GM18951 (cell line): ENCODE results near the gene CATSPERD.
A peak's percentile ranks its signal among the peaks of the same experiment; 100 is the strongest.

Experiments
- POLR2A ChIP-seq: IDR thresholded peaks from 4 replicates; pipeline ENCODE4 v1.6.1; 2011; ENCODE audit warnings: mild to moderate bottlenecking; ENCODE audit not compliant: insufficient read length, insufficient read depth; ENCODE audit errors: extremely low read depth
- in situ Hi-C: fragments of 300-500 bp; cut with MboI; formaldehyde crosslinking; loops from one replicate; pipeline ENCODE4 v1.12.0; 2022; ENCODE audit warnings: low sequenced_read_pairs, mixed read lengths, inconsistent platforms; ENCODE audit not compliant: unreplicated experiment

Gene CATSPERD

GRCh38 chr19:5719961-5720790 is at the start of gene CATSPERD, which contains the start of gene LONP1:
CATSPERD (plus strand) TSS chr19:5720637; CDS start chr19:5720738, 101 bp downstream.
LONP1 (minus strand) TSS chr19:5720146; CDS start chr19:5720132, 14 bp downstream.
- peak; percentile 90 for TF ChIP-seq POLR2A
- in situ Hi-C loops: no loop called here

DNA sequence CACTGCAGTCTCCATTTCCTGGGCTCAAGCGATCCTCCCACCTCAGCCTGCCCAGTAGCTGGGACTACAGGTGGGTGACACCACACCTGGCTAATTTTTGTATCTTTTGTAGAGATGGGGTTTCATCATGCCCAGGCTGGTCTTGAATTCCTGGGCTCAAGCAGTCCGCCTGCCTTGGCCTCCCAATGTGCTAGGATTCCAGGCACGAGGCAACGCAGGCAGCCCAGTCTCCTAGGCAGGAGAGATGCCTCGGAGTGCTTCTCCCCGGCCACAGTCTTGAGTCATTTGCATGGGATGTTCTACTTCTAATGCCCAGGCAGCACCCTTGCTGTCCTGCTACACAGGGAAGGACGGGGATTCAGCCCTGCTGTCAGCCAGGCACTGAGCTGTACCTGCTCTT is 48.8 kb upstream of the CATSPERD start:
- in situ Hi-C loops: no loop called here
- no peak for TF ChIP-seq POLR2A

DNA sequence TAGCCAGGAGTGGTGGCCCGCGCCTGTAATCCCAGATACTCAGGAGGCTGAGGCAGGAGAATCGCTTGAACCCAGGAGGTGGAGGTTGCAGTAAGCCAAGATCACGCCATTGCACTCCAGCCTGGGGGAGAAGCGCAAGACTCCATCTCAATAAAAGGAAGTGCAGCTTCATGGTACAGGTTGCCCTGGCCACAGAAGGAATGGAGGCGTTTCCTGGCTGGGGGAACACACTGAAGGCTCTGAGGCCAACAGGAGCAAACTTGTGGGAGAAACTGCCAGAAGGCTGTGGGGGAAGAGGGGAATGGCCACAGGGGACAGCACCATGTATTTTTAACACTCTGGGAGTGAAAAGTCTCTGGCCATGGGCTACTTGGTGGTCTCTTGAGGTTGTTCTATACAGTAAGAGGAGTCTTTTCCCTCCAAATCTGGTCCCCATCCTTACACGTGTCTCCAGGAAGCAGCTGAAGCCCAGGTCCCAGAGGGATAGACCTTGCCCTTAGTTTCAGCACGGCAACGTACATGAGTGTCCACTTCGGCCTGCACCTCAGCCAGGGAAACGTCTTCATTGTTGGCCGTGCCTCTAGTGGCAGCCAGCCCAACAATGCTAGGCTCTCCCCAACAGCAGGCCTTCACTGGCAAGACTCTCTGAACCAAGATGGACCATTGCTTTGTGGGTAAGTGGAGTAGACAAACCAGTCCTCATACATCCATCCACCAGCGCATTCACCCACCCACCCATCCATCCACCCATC is 47.6 kb upstream of the CATSPERD start:
- in situ Hi-C loops: no loop called here
- no peak for TF ChIP-seq POLR2A

DNA sequence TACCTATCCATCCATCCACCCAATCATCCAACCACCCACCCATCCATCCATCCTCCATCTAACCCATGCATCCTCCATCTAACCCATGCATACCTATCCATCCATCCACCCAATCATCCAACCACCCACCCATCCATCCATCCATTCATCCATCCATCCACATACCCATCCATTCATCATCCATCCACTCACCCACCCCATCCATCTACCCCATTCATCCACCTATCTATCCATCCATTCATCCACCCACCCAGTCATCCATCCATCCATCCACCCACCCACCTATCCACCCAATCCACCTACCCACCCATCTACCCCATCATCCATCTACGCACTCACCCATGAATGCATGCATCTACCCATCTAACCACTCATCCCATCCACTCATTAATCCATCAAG is 46.7 kb upstream of the CATSPERD start:
- TF ChIP-seq POLR2A: no peak
- in situ Hi-C loops: no loop called here

GRCh38 chr19:5674714-5675113 is 45.7 kb upstream of the CATSPERD start:
- in situ Hi-C loops: no loop called here
- no peak for TF ChIP-seq POLR2A

- in situ Hi-C loops: no loop called here
- no peak for TF ChIP-seq POLR2A
These were observed 44.2 kb upstream of the CATSPERD start for GRCh38 chr19:5676105-5676771.

DNA sequence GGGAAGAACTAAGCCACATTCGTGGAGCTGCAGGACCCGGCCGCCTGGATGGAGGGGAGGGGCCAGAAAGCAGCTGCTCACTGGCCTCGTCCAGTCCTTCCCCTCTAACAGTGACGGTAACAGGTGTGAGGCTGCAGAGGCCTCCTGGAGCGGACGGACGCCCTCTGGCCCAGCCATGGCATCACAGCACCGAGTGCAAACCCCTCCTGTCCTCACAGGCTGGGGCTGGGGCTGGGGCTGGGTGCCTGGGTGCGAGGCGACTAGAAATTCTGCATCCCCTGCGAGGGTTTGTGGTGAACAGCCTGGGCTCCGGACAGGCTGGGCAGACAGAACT is 43.7 kb upstream of the CATSPERD start:
- no peak for TF ChIP-seq POLR2A
- in situ Hi-C loops: no loop called here

GRCh38 chr19:5677136-5677535 is 43.3 kb upstream of the CATSPERD start:
- no peak for TF ChIP-seq POLR2A
- in situ Hi-C loops: no loop called here

DNA sequence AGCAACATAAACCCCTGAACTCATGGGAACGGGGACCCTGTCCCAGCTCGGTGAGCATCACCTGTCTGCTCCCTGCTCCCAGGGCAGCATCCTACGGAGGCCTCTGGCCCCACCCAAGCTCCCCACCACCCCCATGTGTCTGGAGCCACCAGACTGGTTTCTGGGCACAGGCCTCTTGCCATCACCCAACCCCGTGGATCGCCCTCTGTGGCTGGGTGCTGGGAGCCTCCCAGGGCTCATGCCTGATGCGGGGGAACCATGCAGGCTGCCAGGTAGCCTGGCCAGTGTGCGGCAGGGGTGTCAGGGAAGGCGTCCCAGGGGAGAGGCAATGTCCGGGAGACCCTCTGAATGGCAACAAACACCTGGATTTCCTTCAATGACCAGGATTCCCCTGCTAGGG is 42.9 kb upstream of the CATSPERD start:
- in situ Hi-C loops: no loop called here
- TF ChIP-seq POLR2A: no peak

DNA sequence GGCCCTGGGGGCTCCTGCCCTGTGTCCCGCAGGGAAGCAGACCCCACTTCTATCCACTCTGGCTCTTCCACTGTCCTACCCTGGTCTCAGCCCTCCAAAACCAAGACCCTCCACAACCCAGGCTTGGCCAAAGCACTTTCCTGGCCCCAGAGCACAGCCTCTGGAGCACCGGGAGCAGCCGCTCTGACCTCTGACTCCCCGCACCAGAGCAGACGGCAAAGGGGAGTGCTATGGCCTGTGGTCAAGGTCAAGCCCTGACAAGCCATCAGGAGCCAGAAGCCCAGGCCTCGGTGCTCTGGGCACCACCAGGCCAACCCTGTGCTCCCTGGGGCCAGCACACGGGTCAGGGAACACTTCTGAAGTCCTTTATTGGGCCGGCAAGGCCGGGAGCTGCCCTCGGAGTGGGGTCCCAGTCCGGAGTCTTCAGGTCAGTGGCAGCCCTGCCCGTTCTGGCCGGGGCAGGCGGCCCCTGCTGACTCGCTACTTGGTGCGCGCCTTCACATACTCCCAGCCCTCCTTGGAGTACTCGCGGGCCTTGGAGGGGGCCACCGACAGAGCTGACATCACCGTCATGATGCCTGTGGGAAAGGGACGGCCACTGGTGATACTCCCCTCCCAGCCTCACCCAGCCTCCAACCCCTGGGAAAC is 42.2 kb upstream of the CATSPERD start:
- in situ Hi-C loops: no loop called here

DNA sequence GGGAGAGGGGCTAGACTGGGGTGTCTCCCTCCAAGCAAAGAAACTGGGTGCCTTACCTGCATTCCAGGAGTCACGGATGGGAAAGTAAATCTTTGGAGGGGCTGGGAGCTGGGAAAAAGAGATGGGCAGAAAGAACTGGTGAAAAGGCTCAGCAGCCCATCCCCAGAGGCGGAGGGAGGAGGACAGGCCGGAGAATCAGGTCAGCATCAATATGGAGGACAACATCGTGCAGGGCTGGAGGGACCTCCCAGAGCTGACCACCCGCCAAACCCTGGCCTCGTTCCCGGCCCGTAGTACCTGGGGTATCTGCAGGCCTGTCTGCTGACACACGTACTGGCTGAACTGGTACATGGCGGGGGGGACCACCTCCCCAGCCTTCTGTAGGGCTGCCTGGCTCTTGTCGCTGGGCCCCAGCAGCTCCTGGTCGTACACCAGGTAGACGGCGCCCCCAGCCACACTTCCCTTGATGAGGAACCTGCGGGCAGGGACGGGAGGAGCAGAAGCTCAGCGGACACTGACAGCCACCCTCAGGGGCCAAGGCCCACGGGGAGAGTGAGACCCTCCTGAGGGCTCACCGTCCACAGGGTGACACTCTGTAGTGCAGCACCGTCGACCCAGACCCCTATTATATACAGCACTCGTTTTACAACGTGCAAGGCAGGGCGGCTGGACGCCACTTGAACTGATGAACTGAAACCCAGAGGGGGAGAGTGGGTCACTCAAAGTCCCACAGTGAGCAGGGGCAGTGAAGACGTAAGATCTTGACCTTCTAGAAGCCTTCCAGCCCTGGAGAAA is 41.0 kb upstream of the CATSPERD start:
- no peak for TF ChIP-seq POLR2A
- in situ Hi-C loops: no loop called here

More for the DNA sequence above, 42.2 kb upstream of the CATSPERD start:
- TF ChIP-seq POLR2A: no peak

GRCh38 chr19:5680084-5680436 is 40.4 kb upstream of the CATSPERD start:
- no peak for TF ChIP-seq POLR2A
- in situ Hi-C loops: no loop called here

DNA sequence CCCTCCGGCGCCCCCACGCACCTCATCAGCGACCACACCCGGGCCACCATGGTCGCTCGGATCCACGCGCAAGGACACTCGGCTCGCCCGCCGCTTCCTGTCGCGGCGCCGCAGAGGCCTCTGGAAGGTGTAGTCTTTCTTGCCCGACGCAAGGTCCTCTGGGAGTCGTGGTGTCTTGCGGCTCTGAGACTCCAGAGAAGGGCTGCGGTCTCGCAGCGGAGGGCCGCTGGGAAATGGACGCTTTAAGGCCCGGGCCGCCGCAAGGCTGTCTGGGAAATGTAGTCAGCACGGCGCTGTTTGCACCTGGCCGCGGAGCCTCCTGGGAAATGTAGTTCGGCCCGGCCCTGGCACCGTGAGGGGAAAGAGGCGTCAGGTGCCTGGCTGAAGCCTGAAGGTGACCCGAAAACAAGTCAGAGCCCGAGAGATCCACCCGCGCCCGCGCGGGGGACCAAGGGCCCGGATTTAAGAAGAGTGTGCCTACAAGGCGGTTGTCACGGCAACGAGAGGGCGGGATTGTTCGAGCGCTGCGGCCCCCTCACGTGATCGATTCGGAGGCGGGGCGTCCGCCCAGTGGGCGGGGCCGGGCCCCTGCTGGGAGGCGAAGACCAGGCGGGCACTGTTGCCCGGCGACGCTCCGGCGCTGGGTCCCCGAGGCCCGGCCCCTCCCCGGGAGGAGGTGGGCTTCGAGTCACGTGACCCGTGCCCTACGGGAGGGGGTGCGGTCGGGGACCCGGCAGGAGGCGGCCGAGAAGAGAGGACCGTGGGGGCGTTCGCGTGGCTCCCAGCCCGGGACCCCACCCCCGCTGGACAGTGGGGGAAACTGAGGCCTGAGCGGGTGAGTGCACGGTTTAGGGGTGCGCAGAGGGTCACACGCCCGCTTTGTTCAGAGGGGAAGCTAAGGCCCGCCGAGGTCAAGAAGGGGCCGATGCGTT is 39.7 kb upstream of the CATSPERD start, which contains the start of the genes HSD11B1L and MICOS13:
Gene HSD11B1L (plus strand): TSS at position 591 of the 932 bp plus-strand sequence. CDS start 3,806 bp downstream, outside the sequence.
Gene MICOS13 (minus strand): TSS at position 80 of the 932 bp plus-strand sequence. CDS start 30 bp downstream, at position 50.
- in situ Hi-C loops: no loop called here
- TF ChIP-seq POLR2A: peak; percentile 81
